HCT116 (cell line): ENCODE results near the gene IL1B.

Experiments
- EZH2 ChIP-seq: fragments of 200-600 bp; sonication (generic); IDR thresholded peaks from 2 replicates; pipeline ENCODE4 v1.6.1; 2017; ENCODE audit warnings: antibody characterized with exemption, mixed run types
- POLR2A ChIP-seq: IDR thresholded peaks from 2 replicates; pipeline ENCODE4 v1.7.0; 2011; ENCODE audit warnings: borderline replicate concordance; ENCODE audit not compliant: insufficient read depth, insufficient read length; ENCODE audit errors: extremely low read depth
- POLR2AphosphoS5 ChIP-seq: IDR thresholded peaks from 2 replicates; pipeline ENCODE4 v1.6.1; 2011; ENCODE audit warnings: mild to moderate bottlenecking, low read depth, low read length, moderate library complexity
- SIN3A ChIP-seq: IDR thresholded peaks from 2 replicates; pipeline ENCODE4 v1.6.1; 2012; ENCODE audit warnings: low read depth
- SP1 ChIP-seq: IDR thresholded peaks from 2 replicates; pipeline ENCODE4 v1.6.1; 2012; ENCODE audit warnings: low read depth
- YY1 ChIP-seq: IDR thresholded peaks from 2 replicates; pipeline ENCODE4 v1.6.1; 2011; ENCODE audit warnings: low read length, low read depth, moderate library complexity, mild to moderate bottlenecking; ENCODE audit not compliant: insufficient replicate concordance; ENCODE audit errors: extremely low read depth
- TF ChIP-seq, protein P1 (sequence below), 3 experiments: fragments of 200-600 bp in 1 of 3; sonication (generic) in 1 of 3; IDR thresholded peaks in 2 of 3; conservative IDR thresholded peaks in 1 of 3; 2 replicates each; pipeline ENCODE4 v1.5.1; 2012 to 2017; ENCODE audit warnings: low read depth in 2 of 3, low read length in 2 of 3, antibody characterized with exemption in 1 of 3, borderline replicate concordance in 1 of 3, control low read depth in 1 of 3, mild to moderate bottlenecking in 1 of 3, mixed read lengths in 1 of 3, mixed run types in 1 of 3, moderate library complexity in 1 of 3; ENCODE audit not compliant: insufficient read depth in 1 of 3
- TF ChIP-seq, protein P2 (sequence below): IDR thresholded peaks from 2 replicates; pipeline ENCODE4 v1.6.1; 2012
- TF ChIP-seq, protein P3 (sequence below): IDR thresholded peaks from 2 replicates; pipeline ENCODE4 v1.6.1; 2012

DNA sequence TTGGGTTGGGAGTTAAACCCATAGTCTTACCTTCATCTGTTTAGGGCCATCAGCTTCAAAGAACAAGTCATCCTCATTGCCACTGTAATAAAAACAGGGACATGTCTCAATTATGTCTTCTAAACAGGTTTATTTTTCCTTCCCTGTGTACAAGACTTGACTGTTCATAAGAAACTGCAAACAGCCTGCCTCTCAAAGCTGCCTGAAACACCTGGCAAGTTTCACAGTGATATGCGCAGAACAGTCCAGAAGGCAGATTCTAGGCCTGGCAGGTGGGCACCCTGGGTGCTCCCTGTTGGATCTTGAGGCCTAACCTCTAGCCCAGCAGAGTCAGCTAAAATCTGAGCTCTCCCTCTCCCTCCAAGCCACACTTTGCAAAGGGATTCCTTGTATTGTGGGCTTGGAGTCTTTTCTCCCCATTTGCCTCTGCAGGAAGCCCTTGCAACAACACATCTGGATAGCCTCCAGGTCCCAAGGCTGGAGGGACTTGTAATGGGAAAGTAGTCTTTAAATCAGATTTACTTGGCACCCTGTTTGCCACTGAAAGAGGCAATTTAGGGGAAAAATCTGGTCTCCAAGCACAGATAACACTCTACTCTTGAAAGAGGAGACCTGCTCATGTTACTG lies 930 bp downstream of the IL1B start:
- TF ChIP-seq EZH2 (no peak), SP1 (no peak), POLR2A (no peak), YY1 (no peak), POLR2AphosphoS5 (no peak), SIN3A (no peak)
- TF ChIP-seq, protein P1, sequence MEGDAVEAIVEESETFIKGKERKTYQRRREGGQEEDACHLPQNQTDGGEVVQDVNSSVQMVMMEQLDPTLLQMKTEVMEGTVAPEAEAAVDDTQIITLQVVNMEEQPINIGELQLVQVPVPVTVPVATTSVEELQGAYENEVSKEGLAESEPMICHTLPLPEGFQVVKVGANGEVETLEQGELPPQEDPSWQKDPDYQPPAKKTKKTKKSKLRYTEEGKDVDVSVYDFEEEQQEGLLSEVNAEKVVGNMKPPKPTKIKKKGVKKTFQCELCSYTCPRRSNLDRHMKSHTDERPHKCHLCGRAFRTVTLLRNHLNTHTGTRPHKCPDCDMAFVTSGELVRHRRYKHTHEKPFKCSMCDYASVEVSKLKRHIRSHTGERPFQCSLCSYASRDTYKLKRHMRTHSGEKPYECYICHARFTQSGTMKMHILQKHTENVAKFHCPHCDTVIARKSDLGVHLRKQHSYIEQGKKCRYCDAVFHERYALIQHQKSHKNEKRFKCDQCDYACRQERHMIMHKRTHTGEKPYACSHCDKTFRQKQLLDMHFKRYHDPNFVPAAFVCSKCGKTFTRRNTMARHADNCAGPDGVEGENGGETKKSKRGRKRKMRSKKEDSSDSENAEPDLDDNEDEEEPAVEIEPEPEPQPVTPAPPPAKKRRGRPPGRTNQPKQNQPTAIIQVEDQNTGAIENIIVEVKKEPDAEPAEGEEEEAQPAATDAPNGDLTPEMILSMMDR (IDR thresholded peaks at IDR 0.05 in 2 of 3, conservative IDR thresholded peaks at IDR 0.05 in 1 of 3; ENCODE audit: borderline replicate concordance in 1 of 3, insufficient read depth in 1 of 3, low read depth in 2 of 3, low read length in 2 of 3) = no peak
- TF ChIP-seq, protein P2, sequence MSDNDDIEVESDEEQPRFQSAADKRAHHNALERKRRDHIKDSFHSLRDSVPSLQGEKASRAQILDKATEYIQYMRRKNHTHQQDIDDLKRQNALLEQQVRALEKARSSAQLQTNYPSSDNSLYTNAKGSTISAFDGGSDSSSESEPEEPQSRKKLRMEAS = no peak
- TF ChIP-seq, protein P3, sequence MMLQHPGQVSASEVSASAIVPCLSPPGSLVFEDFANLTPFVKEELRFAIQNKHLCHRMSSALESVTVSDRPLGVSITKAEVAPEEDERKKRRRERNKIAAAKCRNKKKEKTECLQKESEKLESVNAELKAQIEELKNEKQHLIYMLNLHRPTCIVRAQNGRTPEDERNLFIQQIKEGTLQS = no peak
